ENCODE data around the gene KRTAP20-1.

The KRTAP20-1 gene

DNA sequence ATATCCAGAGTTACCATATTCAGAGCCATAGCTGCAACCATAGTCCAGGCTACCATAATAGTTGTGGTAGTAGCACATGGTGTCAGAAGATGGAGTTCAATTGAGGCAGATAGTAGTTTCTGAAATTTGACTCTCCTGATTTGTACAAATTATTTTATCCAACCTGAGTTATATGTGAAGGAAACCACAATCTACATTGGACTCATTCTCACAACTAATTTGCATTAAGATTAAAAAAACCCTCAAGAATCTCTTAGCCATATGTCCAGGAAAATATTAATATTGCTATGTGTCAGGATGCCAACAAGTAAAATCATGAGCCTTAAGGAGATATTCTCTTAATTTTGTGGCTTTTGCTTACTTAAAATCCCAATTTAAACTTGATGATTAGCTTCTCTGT lies 25.9 kb upstream of the KRTAP20-1 start, which contains the start of gene KRTAP22-2:
TSS of gene KRTAP22-2 (minus strand) at position 101 of the 400 bp plus-strand sequence.
- DNase-seq (ENCODE audit: extremely low spot score), result no peak
- TF ChIP-seq L3MBTL2 (conservative IDR thresholded peaks at IDR 0.05) (no peak), BHLHE40 (IDR thresholded peaks at IDR 0.05; ENCODE audit: borderline replicate concordance) (no peak), FOXM1 (IDR thresholded peaks at IDR 0.05; ENCODE audit: borderline replicate concordance) (no peak)
- ChIA-PET CTCF (no interaction called here), POLR2A (no interaction called here)

- TF ChIP-seq BHLHE40 (IDR thresholded peaks at IDR 0.05; ENCODE audit: borderline replicate concordance) (no peak), LEF1 (IDR thresholded peaks at IDR 0.05; ENCODE audit: borderline replicate concordance) (no peak), FOXA1 (IDR thresholded peaks at IDR 0.05) (no peak), ZNF384 (IDR thresholded peaks at IDR 0.05) (no peak), ARNT (IDR thresholded peaks at IDR 0.05) (no peak), ELF4 (IDR thresholded peaks at IDR 0.05) (no peak), FOXM1 (IDR thresholded peaks at IDR 0.05; ENCODE audit: borderline replicate concordance) (no peak), HDGF (IDR thresholded peaks at IDR 0.05; ENCODE audit: borderline replicate concordance) (no peak), NFRKB (IDR thresholded peaks at IDR 0.05) (no peak), FOXK2 (IDR thresholded peaks at IDR 0.05) (no peak), SUZ12 (IDR thresholded peaks at IDR 0.05) (no peak), PKNOX1 (IDR thresholded peaks at IDR 0.05) (no peak), TARDBP (IDR thresholded peaks at IDR 0.05) (no peak), SP1 (IDR thresholded peaks at IDR 0.05) (no peak), L3MBTL2 (conservative IDR thresholded peaks at IDR 0.05) (no peak), CTBP1 (IDR thresholded peaks at IDR 0.05; ENCODE audit: borderline replicate concordance) (no peak)
- ChIA-PET POLR2A (no interaction called here), CTCF (no interaction called here)
- DNase-seq (ENCODE audit: extremely low spot score), result no peak
These were observed 24.1 kb upstream of the KRTAP20-1 start, which contains the start of gene KRTAP6-3 for GRCh38 chr21:30592140-30592539. KRTAP6-3 (plus strand) TSS chr21:30592440; CDS start chr21:30592446, 6 bp downstream.

DNA sequence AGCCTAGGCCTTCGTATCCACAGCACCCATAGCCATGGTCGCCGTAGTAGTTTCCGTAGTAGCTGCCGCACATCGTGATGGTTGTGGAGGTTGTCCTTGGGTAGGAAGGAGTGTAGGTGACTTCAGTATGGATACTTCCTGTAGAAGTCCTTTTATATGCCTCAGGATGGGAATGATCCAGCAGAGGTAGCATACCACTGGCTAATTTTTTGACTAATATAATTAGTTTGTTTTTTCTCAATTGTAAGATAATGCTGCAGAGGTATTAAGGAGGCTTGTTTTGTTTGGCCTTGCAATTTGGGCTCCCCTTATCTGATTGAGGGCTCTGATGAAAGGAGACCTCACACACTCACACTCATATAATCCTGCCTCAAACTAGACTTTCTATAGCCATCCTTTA lies 17.4 kb upstream of the KRTAP20-1 start, which contains the start of gene KRTAP6-2:
TSS of gene KRTAP6-2 (minus strand) at position 101 of the 400 bp plus-strand sequence. CDS start at position 73, 28 bp downstream.
- CTCF ChIA-PET, result no interaction called here
- no peak for DNase-seq (ENCODE audit: extremely low spot score)
- POLR2A ChIA-PET, result no interaction called here
- TF ChIP-seq ELF4 (IDR thresholded peaks at IDR 0.05) (no peak), BHLHE40 (IDR thresholded peaks at IDR 0.05; ENCODE audit: borderline replicate concordance) (no peak), TARDBP (IDR thresholded peaks at IDR 0.05) (no peak), FOXA1 (IDR thresholded peaks at IDR 0.05) (no peak), NFRKB (IDR thresholded peaks at IDR 0.05) (no peak), ZNF384 (IDR thresholded peaks at IDR 0.05) (no peak), ARNT (IDR thresholded peaks at IDR 0.05) (no peak)

DNA sequence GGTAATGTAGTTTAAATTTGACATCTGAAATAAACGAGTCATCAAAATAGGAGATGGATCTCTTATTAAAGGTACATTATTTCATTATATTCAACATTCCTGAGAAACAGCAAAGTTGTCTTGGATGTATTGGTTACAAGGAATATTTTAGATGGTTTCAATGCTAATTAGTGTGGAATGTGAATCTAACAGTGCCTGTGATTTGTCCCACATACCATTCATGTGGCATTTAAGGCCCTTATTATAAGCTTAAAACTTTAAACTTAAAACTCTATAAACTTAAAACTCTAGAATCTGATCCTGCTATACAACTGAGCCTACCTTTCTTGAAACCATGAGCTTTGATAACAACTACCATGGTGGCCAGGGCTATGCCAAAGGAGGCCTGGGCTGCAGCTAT lies 15.4 kb upstream of the KRTAP20-1 start, which contains the start of gene KRTAP22-1:
TSS of gene KRTAP22-1 (plus strand) at position 301 of the 400 bp plus-strand sequence.
- ChIA-PET POLR2A (no interaction called here), CTCF (no interaction called here)
- DNase-seq (ENCODE audit: extremely low spot score), result no peak
- TF ChIP-seq NFRKB (IDR thresholded peaks at IDR 0.05) (no peak), SUZ12 (IDR thresholded peaks at IDR 0.05) (no peak), PKNOX1 (IDR thresholded peaks at IDR 0.05) (no peak), BHLHE40 (IDR thresholded peaks at IDR 0.05; ENCODE audit: borderline replicate concordance) (no peak), ZNF384 (IDR thresholded peaks at IDR 0.05) (no peak), ARNT (IDR thresholded peaks at IDR 0.05) (no peak), ELF4 (IDR thresholded peaks at IDR 0.05) (no peak), HDGF (IDR thresholded peaks at IDR 0.05; ENCODE audit: borderline replicate concordance) (no peak), SP1 (IDR thresholded peaks at IDR 0.05) (no peak), FOXA1 (IDR thresholded peaks at IDR 0.05) (no peak), CTBP1 (IDR thresholded peaks at IDR 0.05; ENCODE audit: borderline replicate concordance) (no peak), LEF1 (IDR thresholded peaks at IDR 0.05; ENCODE audit: borderline replicate concordance) (no peak), FOXK2 (IDR thresholded peaks at IDR 0.05) (no peak), TARDBP (IDR thresholded peaks at IDR 0.05) (no peak), FOXM1 (IDR thresholded peaks at IDR 0.05; ENCODE audit: borderline replicate concordance) (no peak), L3MBTL2 (conservative IDR thresholded peaks at IDR 0.05) (no peak)

- no peak for DNase-seq (ENCODE audit: extremely low spot score)
These were observed 10.3 kb upstream of the KRTAP20-1 start for GRCh38 chr21:30605968-30606367.

More at GRCh38 chr21:30605968-30606367, 10.3 kb upstream of the KRTAP20-1 start:
- POLR2A ChIA-PET, result no interaction called here
- CTCF ChIA-PET, result interaction anchor here (0.9 kb wide), 1 partner anchor 12 kb away, joined by 3 read pairs; no protein-coding TSS in a partner anchor
- TF ChIP-seq HDGF (IDR thresholded peaks at IDR 0.05; ENCODE audit: borderline replicate concordance), result no peak
- no peak for TF ChIP-seq ARNT (IDR thresholded peaks at IDR 0.05)
- no peak for TF ChIP-seq SP1 (IDR thresholded peaks at IDR 0.05)
- no peak for TF ChIP-seq FOXM1 (IDR thresholded peaks at IDR 0.05; ENCODE audit: borderline replicate concordance)
- TF ChIP-seq L3MBTL2 (conservative IDR thresholded peaks at IDR 0.05), result no peak
- TF ChIP-seq PKNOX1 (IDR thresholded peaks at IDR 0.05), result no peak
- TF ChIP-seq ELF4 (IDR thresholded peaks at IDR 0.05), result no peak
- no peak for TF ChIP-seq ZNF384 (IDR thresholded peaks at IDR 0.05)
- TF ChIP-seq FOXK2 (IDR thresholded peaks at IDR 0.05), result no peak
- no peak for TF ChIP-seq BHLHE40 (IDR thresholded peaks at IDR 0.05; ENCODE audit: borderline replicate concordance)
- TF ChIP-seq FOXA1 (IDR thresholded peaks at IDR 0.05), result no peak
- TF ChIP-seq SUZ12 (IDR thresholded peaks at IDR 0.05), result no peak
